ENCODE data around the gene NUDCD3. TPM values are rescaled to one million over a fixed set of nuclear protein-coding genes. Genes with fewer than 3 reads are reported as not detected.

NUDCD3 gene
- total RNA-seq, 4 donors from 2014 or later = 54.3 to 101 (median 64.4) TPM

- Histone ChIP-seq H3K4me1 (peaks cover 25% of the 10 kb centered on the region), H3K9me3 (no peaks in the 10 kb centered on the region), H3K4me3 (no peak overlapping the region), H3K27ac (no peak overlapping the region), H3K36me3 (peaks cover 9% of the 10 kb centered on the region), H3K27me3 (no peaks in the 10 kb centered on the region)
- TF ChIP-seq POLR2AphosphoS5 (IDR thresholded peaks at IDR 0.05) = no peak
- no peak for TF ChIP-seq EP300 (IDR thresholded peaks at IDR 0.05)
- no peak for TF ChIP-seq POLR2A (IDR thresholded peaks at IDR 0.05)
- no peak for TF ChIP-seq CTCF (IDR thresholded peaks at IDR 0.05)
- no peak for DNase-seq (ENCODE audit: low spot score in 2 of 2)
- 32% methylated on average over 2 of the region's 2 CpGs for WGBS
Observed at GRCh38 chr7:44445986-44446671, 44.3 kb downstream of the NUDCD3 start.

GRCh38 chr7:44441079-44441478 lies 49.4 kb downstream of the NUDCD3 start:
- no peaks in the 10 kb centered on the region for H3K27me3 ChIP-seq
- H3K9me3 ChIP-seq = no peaks in the 10 kb centered on the region
- 95% methylated on average over 3 of the region's 3 CpGs for WGBS
- H3K4me1 ChIP-seq = peaks cover 11% of the 10 kb centered on the region
- no peak overlapping the region for H3K27ac ChIP-seq
- no peak for TF ChIP-seq POLR2AphosphoS5 (IDR thresholded peaks at IDR 0.05)
- H3K4me3 ChIP-seq = no peak overlapping the region
- H3K36me3 ChIP-seq = no peaks in the 10 kb centered on the region
- DNase-seq (ENCODE audit: low spot score in 2 of 2) = no peak

GRCh38 chr7:44440577-44441078 lies 49.8 kb downstream of the NUDCD3 start:
- no peak for DNase-seq (ENCODE audit: low spot score in 2 of 2)
- Histone ChIP-seq H3K9me3 (no peaks in the 10 kb centered on the region), H3K27me3 (no peaks in the 10 kb centered on the region), H3K36me3 (no peaks in the 10 kb centered on the region), H3K27ac (no peak overlapping the region), H3K4me3 (no peak overlapping the region), H3K4me1 (peaks cover 6% of the 10 kb centered on the region)
- TF ChIP-seq POLR2A (IDR thresholded peaks at IDR 0.05) = no peak
- TF ChIP-seq POLR2AphosphoS5 (IDR thresholded peaks at IDR 0.05) = no peak
- TF ChIP-seq CTCF (IDR thresholded peaks at IDR 0.05) = no peak
- TF ChIP-seq EP300 (IDR thresholded peaks at IDR 0.05) = no peak

- no peak overlapping the region for H3K4me3 ChIP-seq
- H3K9me3 ChIP-seq = no peaks in the 10 kb centered on the region
- no peak overlapping the region for H3K27ac ChIP-seq
- no peak for TF ChIP-seq CTCF (IDR thresholded peaks at IDR 0.05)
- H3K4me1 ChIP-seq = peaks cover 6% of the 10 kb centered on the region
- 58% methylated on average over 3 of the region's 3 CpGs for WGBS
- no peaks in the 10 kb centered on the region for H3K27me3 ChIP-seq
- DNase-seq (ENCODE audit: low spot score in 2 of 2) = no peak
- no peaks in the 10 kb centered on the region for H3K36me3 ChIP-seq
Observed at GRCh38 chr7:44439926-44440325, 50.5 kb downstream of the NUDCD3 start.

GRCh38 chr7:44438816-44439215 lies 51.6 kb downstream of the NUDCD3 start:
- H3K36me3 ChIP-seq = peaks cover 3% of the 10 kb centered on the region
- H3K4me1 ChIP-seq = peaks cover 6% of the 10 kb centered on the region
- DNase-seq (ENCODE audit: low spot score in 2 of 2) = no peak
- no peak overlapping the region for H3K27ac ChIP-seq
- TF ChIP-seq POLR2AphosphoS5 (IDR thresholded peaks at IDR 0.05) (no peak), CTCF (IDR thresholded peaks at IDR 0.05) (no peak), POLR2A (IDR thresholded peaks at IDR 0.05) (no peak), EP300 (IDR thresholded peaks at IDR 0.05) (no peak)
- 89% methylated on average over 4 of the region's 4 CpGs for WGBS
- H3K9me3 ChIP-seq = no peaks in the 10 kb centered on the region
- H3K27me3 ChIP-seq = no peaks in the 10 kb centered on the region
- no peak overlapping the region for H3K4me3 ChIP-seq

- no peaks in the 10 kb centered on the region for H3K4me1 ChIP-seq
- WGBS = 82% methylated on average over 7 of the region's 7 CpGs
- no peak for DNase-seq (ENCODE audit: low spot score in 2 of 2)
- H3K9me3 ChIP-seq = no peaks in the 10 kb centered on the region
- H3K27me3 ChIP-seq = no peaks in the 10 kb centered on the region
- H3K27ac ChIP-seq = no peak overlapping the region
- H3K4me3 ChIP-seq = no peak overlapping the region
- no peak for TF ChIP-seq POLR2A (IDR thresholded peaks at IDR 0.05)
- no peak for TF ChIP-seq POLR2AphosphoS5 (IDR thresholded peaks at IDR 0.05)
- TF ChIP-seq CTCF (IDR thresholded peaks at IDR 0.05) = no peak
- H3K36me3 ChIP-seq = peaks cover 3% of the 10 kb centered on the region
Observed at GRCh38 chr7:44434201-44434600, 56.3 kb downstream of the NUDCD3 start.

All from suprapubic skin (tissue), 4 donors.